ENCODE data around the gene OBP2B. TPM values are rescaled to one million over a fixed set of nuclear protein-coding genes. Genes with fewer than 3 reads are reported as not detected.
"Not testable (repeated sequence)": the region's sequence is repeated elsewhere in the genome, so short reads cannot be mapped to it uniquely, and the experiment has no call there.

OBP2B gene
- total RNA-seq, 1 donor from 2014 or later: not detected

DNA sequence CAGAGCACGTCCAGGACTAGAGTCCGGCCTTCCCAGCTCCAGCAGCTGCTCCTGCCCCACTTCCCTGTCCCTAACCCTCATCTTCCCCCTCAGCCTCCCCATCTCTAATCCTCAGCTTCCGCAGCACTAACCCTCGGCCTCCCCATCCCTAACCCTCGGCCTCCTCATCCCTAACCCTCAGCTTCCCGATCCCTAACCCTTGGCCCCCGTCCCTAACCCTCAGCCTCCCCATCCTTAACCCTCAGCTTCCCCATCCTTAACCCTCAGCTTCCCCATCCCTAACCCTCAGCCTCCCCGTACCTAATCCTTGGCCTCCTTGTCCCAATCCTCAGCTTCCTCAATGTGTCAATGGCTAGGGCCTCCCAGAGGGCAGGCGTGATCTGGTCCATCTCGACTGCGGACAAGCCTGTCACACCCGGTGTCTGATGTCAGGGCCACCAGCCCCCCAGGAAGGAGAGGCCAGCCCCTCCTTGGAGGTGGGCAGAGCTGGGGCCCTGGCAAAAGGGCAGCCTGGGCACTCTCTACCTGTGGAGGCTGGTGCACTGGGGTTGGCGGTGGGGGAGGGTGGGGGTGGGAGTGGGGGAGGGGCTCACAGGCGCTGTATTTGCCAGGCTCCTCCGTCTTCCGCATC, 1.4 kb downstream of the OBP2B start:
- H3K36me3 Mint-ChIP-seq (ENCODE audit: low read depth, unreplicated experiment): no peaks in the 10 kb centered on the region
- no peak overlapping the region for H3K27ac Mint-ChIP-seq (ENCODE audit: unreplicated experiment)
- H3K9me3 Mint-ChIP-seq (ENCODE audit: unreplicated experiment): no peaks in the 10 kb centered on the region
- no peaks in the 10 kb centered on the region for H3K4me1 Mint-ChIP-seq (ENCODE audit: unreplicated experiment)
- H3K4me3 Mint-ChIP-seq (ENCODE audit: unreplicated experiment): no peak overlapping the region
- H3K27me3 Mint-ChIP-seq (ENCODE audit: unreplicated experiment): peaks cover 12% of the 10 kb centered on the region
- TF ChIP-seq, protein P1, sequence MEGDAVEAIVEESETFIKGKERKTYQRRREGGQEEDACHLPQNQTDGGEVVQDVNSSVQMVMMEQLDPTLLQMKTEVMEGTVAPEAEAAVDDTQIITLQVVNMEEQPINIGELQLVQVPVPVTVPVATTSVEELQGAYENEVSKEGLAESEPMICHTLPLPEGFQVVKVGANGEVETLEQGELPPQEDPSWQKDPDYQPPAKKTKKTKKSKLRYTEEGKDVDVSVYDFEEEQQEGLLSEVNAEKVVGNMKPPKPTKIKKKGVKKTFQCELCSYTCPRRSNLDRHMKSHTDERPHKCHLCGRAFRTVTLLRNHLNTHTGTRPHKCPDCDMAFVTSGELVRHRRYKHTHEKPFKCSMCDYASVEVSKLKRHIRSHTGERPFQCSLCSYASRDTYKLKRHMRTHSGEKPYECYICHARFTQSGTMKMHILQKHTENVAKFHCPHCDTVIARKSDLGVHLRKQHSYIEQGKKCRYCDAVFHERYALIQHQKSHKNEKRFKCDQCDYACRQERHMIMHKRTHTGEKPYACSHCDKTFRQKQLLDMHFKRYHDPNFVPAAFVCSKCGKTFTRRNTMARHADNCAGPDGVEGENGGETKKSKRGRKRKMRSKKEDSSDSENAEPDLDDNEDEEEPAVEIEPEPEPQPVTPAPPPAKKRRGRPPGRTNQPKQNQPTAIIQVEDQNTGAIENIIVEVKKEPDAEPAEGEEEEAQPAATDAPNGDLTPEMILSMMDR (IDR thresholded peaks at IDR 0.05; ENCODE audit: unreplicated experiment): no peak
- DNase-seq (ENCODE audit: low spot score): no peak

DNA sequence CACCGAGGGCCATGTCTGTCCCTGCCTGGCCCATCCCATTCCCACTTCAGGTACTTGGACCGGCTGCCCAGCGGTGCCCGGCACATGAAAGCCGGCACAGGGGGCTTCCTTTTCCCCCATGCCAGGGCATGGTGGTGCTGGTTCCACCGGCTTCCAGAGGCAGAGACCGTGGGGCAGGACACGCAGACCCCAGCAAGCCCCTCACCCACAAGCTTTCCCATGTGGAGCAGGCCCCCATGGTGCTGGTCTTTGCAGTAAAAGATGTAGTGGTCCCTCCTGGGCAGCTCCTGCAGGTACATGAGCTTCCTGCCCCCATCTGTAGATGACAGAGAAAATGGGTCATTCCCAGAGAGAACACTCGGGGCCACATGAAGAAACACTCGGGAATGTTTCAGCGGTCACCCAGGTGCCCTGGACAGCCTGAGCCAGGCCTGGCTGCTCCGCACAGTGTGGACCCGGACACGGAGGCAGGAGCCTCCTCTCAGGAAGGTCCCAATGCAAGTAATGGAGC, 2.0 kb downstream of the OBP2B start:
- Mint-ChIP-seq H3K36me3 (ENCODE audit: low read depth, unreplicated experiment) (no peaks in the 10 kb centered on the region), H3K9me3 (ENCODE audit: unreplicated experiment) (no peaks in the 10 kb centered on the region), H3K4me1 (ENCODE audit: unreplicated experiment) (no peaks in the 10 kb centered on the region), H3K27ac (ENCODE audit: unreplicated experiment) (no peak overlapping the region), H3K4me3 (ENCODE audit: unreplicated experiment) (no peak overlapping the region), H3K27me3 (ENCODE audit: unreplicated experiment) (peaks cover 12% of the 10 kb centered on the region)
- DNase-seq (ENCODE audit: low spot score): no peak
- TF ChIP-seq, protein P1 (IDR thresholded peaks at IDR 0.05; ENCODE audit: unreplicated experiment): no peak

DNA sequence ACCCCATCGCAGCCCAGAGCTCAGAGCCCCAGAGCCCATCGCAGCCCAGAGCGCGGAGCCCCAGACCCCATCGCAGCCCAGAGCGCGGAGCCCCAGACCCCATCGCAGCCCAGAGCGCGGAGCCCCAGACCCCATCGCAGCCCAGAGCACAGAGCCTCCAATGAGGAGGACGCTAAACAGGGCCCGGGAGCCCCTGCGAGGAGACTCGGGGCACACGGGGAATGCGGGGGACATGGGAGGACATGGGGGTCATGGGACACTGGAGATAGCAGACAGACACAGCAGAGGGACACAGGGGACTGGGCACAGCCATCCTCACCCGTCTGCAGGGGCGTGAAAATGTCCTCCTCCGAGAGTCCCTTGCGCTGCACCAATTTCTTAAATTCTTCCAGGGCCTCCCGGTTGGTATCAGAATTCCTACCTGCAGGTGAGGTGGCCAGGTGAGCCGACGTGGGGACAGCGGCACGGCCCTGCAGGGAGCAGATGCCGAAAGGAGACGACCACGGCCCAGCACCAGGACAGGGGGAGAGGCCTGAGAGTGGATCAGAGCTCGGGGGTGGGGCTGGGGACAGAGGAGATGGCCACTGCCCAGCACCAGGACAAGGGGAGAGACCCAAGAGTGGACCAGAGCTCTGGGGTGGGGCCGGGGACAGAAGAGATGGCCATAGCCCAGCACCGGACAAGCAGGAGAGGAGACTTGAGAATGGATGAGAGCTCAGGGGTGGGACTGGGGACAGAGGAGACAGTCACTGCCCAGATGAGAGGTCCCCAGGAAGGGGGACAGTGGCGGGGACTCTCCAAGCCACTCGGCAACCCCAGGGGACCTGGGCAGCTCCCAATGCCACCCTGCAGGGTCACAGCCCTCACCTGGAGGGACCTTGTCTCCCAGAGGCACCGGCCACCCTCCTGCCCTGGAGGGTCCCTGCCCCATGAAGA, 2.8 kb downstream of the OBP2B start:
- H3K4me3 Mint-ChIP-seq (ENCODE audit: unreplicated experiment): no peak overlapping the region
- H3K36me3 Mint-ChIP-seq (ENCODE audit: low read depth, unreplicated experiment): no peaks in the 10 kb centered on the region
- H3K4me1 Mint-ChIP-seq (ENCODE audit: unreplicated experiment): no peaks in the 10 kb centered on the region
- no peak for DNase-seq (ENCODE audit: low spot score)
- H3K27ac Mint-ChIP-seq (ENCODE audit: unreplicated experiment): no peak overlapping the region
- H3K27me3 Mint-ChIP-seq (ENCODE audit: unreplicated experiment): peaks cover 11% of the 10 kb centered on the region
- H3K9me3 Mint-ChIP-seq (ENCODE audit: unreplicated experiment): no peaks in the 10 kb centered on the region
- TF ChIP-seq, protein P1 (IDR thresholded peaks at IDR 0.05; ENCODE audit: unreplicated experiment): no peak

DNA sequence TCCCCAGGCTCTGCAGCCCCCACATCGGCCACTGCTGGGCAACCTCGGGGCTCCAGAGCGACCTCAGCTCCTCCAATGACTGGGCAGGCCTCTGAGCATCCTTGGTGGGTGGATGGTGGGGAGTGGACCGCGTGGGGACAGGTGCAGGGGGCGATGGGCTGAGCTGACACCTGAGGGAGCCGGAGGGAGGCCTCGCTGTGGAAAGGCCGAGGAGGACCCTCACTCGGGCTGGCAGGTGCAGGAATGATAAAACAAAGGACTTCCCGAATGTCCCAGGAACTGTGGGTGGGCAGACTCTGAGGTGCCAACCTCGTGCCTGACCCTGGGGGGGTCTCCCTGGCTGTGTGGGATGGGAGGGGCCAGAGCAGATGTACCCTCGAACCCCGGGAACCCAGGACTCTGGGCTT, 3.6 kb downstream of the OBP2B start:
- H3K4me3 Mint-ChIP-seq (ENCODE audit: unreplicated experiment); H3K27ac Mint-ChIP-seq (ENCODE audit: unreplicated experiment); H3K36me3 Mint-ChIP-seq (ENCODE audit: low read depth, unreplicated experiment); H3K27me3 Mint-ChIP-seq (ENCODE audit: unreplicated experiment); DNase-seq (ENCODE audit: low spot score); H3K4me1 Mint-ChIP-seq (ENCODE audit: unreplicated experiment); H3K9me3 Mint-ChIP-seq (ENCODE audit: unreplicated experiment): not testable (repeated sequence)

DNA sequence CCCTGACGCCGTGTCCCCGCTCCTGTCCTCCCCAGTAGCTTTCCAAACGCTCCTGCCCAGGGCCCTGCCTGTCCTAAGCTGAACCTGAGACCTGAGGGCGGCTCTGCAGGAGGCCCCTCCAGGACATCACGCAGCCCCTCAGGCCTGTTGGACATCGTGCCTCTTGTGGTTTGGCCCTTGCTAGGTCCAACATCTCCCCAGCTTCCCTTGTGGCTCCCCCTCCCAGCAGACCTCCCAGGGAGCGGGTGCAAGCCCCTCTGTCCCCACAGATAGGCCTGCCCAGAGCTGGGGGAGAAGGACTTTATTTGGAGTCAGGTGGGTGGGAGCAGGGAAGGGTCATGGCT, 4.1 kb downstream of the OBP2B start:
- Mint-ChIP-seq H3K36me3 (ENCODE audit: low read depth, unreplicated experiment) (no peaks in the 10 kb centered on the region), H3K27ac (ENCODE audit: unreplicated experiment) (no peak overlapping the region), H3K4me1 (ENCODE audit: unreplicated experiment) (no peaks in the 10 kb centered on the region), H3K9me3 (ENCODE audit: unreplicated experiment) (no peaks in the 10 kb centered on the region), H3K27me3 (ENCODE audit: unreplicated experiment) (peaks cover 6% of the 10 kb centered on the region), H3K4me3 (ENCODE audit: unreplicated experiment) (no peak overlapping the region)
- DNase-seq (ENCODE audit: low spot score): no peak
- TF ChIP-seq, protein P1 (IDR thresholded peaks at IDR 0.05; ENCODE audit: unreplicated experiment): no peak

All from endothelial cell (in vitro differentiated cells).